Mesenchymal stem cell (in vitro differentiated cells and primary cell): ENCODE measurements around the gene NKTR.

Source experiments
- DNase-seq: peaks from one replicate; pipeline ENCODE4 v3.0.0-alpha.2; 2013
- H2AFZ ChIP-seq: one replicate; pipeline ENCODE4 v1.6.1; 2013; ENCODE audit warnings: low read depth, mild to moderate bottlenecking, control low read depth, inconsistent platforms, low read length, moderate library complexity
- H2AK5ac ChIP-seq: 2 replicates; pipeline ENCODE4 v1.6.1; 2013; ENCODE audit warnings: low read length, moderate library complexity, mild to moderate bottlenecking, inconsistent platforms; ENCODE audit not compliant: severe bottlenecking
- H2BK120ac ChIP-seq: one replicate; pipeline ENCODE4 v1.6.1; 2013; ENCODE audit warnings: low read depth, mild to moderate bottlenecking, inconsistent platforms, low read length, moderate library complexity
- H2BK12ac ChIP-seq, 2 experiments: one replicate each; pipeline ENCODE4 v1.6.1; 2013; ENCODE audit warnings: inconsistent platforms in 2 of 2, low read length in 2 of 2, mild to moderate bottlenecking in 2 of 2, moderate library complexity in 2 of 2, control low read depth in 1 of 2
- H2BK15ac ChIP-seq: one replicate; pipeline ENCODE4 v1.6.1; 2013; ENCODE audit warnings: mild to moderate bottlenecking, low read depth, inconsistent platforms; ENCODE audit not compliant: poor library complexity, severe bottlenecking
- H2BK5ac ChIP-seq: 2 replicates; pipeline ENCODE4 v1.6.1; 2013; ENCODE audit warnings: low read depth, mild to moderate bottlenecking, low read length, control low read depth, inconsistent platforms; ENCODE audit not compliant: poor library complexity, severe bottlenecking
- H3K14ac ChIP-seq, 2 experiments: one replicate each; pipeline ENCODE4 v1.6.1; 2013; ENCODE audit warnings: inconsistent platforms in 2 of 2, low read length in 2 of 2, control low read depth in 1 of 2, mild to moderate bottlenecking in 1 of 2, moderate library complexity in 1 of 2
- H3K18ac ChIP-seq, 2 experiments: one replicate each; pipeline ENCODE4 v1.6.1; 2013; ENCODE audit warnings: inconsistent platforms in 2 of 2, low read length in 2 of 2, control low read depth in 1 of 2, low read depth in 1 of 2, mild to moderate bottlenecking in 1 of 2
- H3K23ac ChIP-seq, 2 experiments: one replicate each; pipeline ENCODE4 v1.6.1; 2013; ENCODE audit warnings: inconsistent platforms in 2 of 2, low read length in 2 of 2, mild to moderate bottlenecking in 2 of 2, moderate library complexity in 2 of 2, control low read depth in 1 of 2
- H3K27ac ChIP-seq: 2 replicates; pipeline ENCODE4 v1.5.1; 2013; ENCODE audit warnings: mild to moderate bottlenecking, moderate library complexity, low read length, control low read depth, inconsistent platforms; ENCODE audit not compliant: poor library complexity, severe bottlenecking
- H3K27me3 ChIP-seq, 2 experiments: 2 replicates each; pipeline versions ENCODE4 v1.6.1 to v1.7.0; 2013; ENCODE audit warnings: low read length in 2 of 2, mild to moderate bottlenecking in 2 of 2, moderate library complexity in 2 of 2, control low read depth in 1 of 2, inconsistent platforms in 1 of 2; ENCODE audit not compliant: control insufficient read depth in 1 of 2, insufficient read depth in 1 of 2
- H3K36me3 ChIP-seq, 2 experiments: 2 replicates each; pipeline versions ENCODE4 v1.6.1 to v1.7.0; 2013; ENCODE audit warnings: low read length in 2 of 2, control low read depth in 1 of 2, inconsistent platforms in 1 of 2, low read depth in 1 of 2, mild to moderate bottlenecking in 1 of 2; ENCODE audit not compliant: insufficient read depth in 2 of 2, control insufficient read depth in 1 of 2
- H3K4ac ChIP-seq, 2 experiments: one replicate each; pipeline ENCODE4 v1.6.1; 2013; ENCODE audit warnings: inconsistent platforms in 2 of 2, low read length in 2 of 2, mild to moderate bottlenecking in 2 of 2, moderate library complexity in 2 of 2, control low read depth in 1 of 2, low read depth in 1 of 2
- H3K4me1 ChIP-seq: 2 replicates; pipeline ENCODE4 v1.6.1; 2013; ENCODE audit warnings: low read depth, low read length, control low read depth; ENCODE audit not compliant: control insufficient read depth, insufficient read depth
- H3K4me2 ChIP-seq: 2 replicates; pipeline ENCODE4 v1.6.1; 2013; ENCODE audit warnings: low read length, mild to moderate bottlenecking, inconsistent platforms; ENCODE audit not compliant: poor library complexity, severe bottlenecking
- H3K4me3 ChIP-seq, 2 experiments: 2 replicates each; pipeline versions ENCODE4 v1.5.1 to v1.7.0; 2013; ENCODE audit warnings: low read length in 2 of 2, mild to moderate bottlenecking in 2 of 2, control low read depth in 1 of 2, low read depth in 1 of 2; ENCODE audit not compliant: insufficient read depth in 1 of 2
- H3K79me1 ChIP-seq: replicated peaks from 2 replicates; pipeline ENCODE4 v1.6.1; 2013; ENCODE audit warnings: mild to moderate bottlenecking, control low read depth, low read length, inconsistent platforms; ENCODE audit not compliant: poor library complexity, severe bottlenecking
- H3K9ac ChIP-seq: 2 replicates; pipeline ENCODE4 v1.7.0; 2013; ENCODE audit warnings: mild to moderate bottlenecking, low read length, moderate library complexity
- H3K9me3 ChIP-seq: 2 replicates; pipeline ENCODE4 v1.7.0; 2013; ENCODE audit warnings: mild to moderate bottlenecking, low read length; ENCODE audit not compliant: control insufficient read depth
- H4K8ac ChIP-seq: one replicate; pipeline ENCODE4 v1.6.1; 2013; ENCODE audit warnings: inconsistent platforms, mild to moderate bottlenecking, low read length, moderate library complexity
- H4K91ac ChIP-seq: one replicate; pipeline ENCODE4 v1.6.1; 2013; ENCODE audit warnings: mild to moderate bottlenecking, low read length, inconsistent platforms
- WGBS: methylation state at CpG from one replicate; pipeline ENCODE4 v1.1.7; 2013; ENCODE audit warnings: mixed read lengths; 5-methylcytosine and 5-hydroxymethylcytosine counted together

NKTR gene

DNA sequence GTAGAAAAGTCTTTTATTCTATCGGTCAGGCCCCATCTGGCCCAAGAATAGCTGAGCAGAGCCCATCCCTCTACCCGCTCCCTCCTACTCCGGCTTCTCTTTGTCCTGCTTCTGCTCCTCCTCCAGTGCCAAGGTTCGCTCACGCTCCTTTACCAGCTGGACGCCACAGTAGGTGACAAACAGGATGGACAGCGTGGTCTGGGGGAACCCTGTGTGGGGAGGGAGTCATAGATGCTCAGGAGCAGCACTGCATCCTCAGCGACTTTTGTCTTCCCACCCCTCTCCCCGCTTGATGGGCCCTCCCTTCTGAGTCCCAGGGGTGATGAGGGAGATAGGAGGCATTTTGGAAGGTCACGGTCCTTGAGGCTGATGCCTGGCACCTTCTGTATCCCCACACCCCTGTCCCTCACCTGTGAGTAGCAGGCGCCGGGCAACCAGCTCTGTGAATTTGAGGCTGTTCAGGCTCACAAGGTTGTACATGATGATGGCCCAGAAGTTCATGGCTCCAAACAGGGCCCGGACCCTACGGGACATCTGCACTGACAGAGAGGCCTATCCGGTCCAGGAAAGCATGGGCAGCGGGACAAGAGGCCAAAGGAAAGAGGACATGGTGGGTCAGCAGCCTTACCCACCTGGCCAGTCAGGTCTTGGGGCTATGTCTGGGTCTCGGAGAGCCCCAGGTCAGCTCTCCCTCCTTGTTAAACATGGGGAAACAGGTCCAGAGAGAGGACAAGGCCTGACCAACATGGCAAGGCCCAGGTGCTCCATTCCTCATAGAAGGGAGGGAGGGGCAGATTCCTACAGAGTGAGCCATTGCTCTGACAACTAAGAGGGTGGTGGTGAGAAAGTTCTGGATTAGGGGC lies 92.4 kb downstream of the NKTR start:
- H3K14ac ChIP-seq, result no peak overlapping the region
- H3K4me1 ChIP-seq, result no peaks in the 10 kb centered on the region
- no peak overlapping the region for H2BK5ac ChIP-seq
- no peak overlapping the region for H3K18ac ChIP-seq
- H3K4ac ChIP-seq, result no peak overlapping the region
- WGBS, result 89% methylated on average over 16 of the region's 17 CpGs
- H2BK15ac ChIP-seq, result no peak overlapping the region
- DNase-seq, result no peak
- H4K91ac ChIP-seq, result no peak overlapping the region
- H3K9ac ChIP-seq, result no peak overlapping the region
- no peak overlapping the region for H4K8ac ChIP-seq
- no peak overlapping the region for H2BK120ac ChIP-seq
- H3K9me3 ChIP-seq, result no peaks in the 10 kb centered on the region
- H3K79me1 ChIP-seq, result no peaks in the 10 kb centered on the region
- H2BK12ac ChIP-seq, result no peak overlapping the region
- no peak overlapping the region for H2AK5ac ChIP-seq
- no peak overlapping the region for H3K23ac ChIP-seq
- H3K36me3 ChIP-seq, result no peaks in the 10 kb centered on the region
- H3K4me2 ChIP-seq, result no peak overlapping the region
- H3K27ac ChIP-seq, result no peak overlapping the region
- no peak overlapping the region for H2AFZ ChIP-seq
- no peak overlapping the region for H3K4me3 ChIP-seq
- peaks cover 52 to 65% of the 10 kb centered on the region in 2 experiments for H3K27me3 ChIP-seq

DNA sequence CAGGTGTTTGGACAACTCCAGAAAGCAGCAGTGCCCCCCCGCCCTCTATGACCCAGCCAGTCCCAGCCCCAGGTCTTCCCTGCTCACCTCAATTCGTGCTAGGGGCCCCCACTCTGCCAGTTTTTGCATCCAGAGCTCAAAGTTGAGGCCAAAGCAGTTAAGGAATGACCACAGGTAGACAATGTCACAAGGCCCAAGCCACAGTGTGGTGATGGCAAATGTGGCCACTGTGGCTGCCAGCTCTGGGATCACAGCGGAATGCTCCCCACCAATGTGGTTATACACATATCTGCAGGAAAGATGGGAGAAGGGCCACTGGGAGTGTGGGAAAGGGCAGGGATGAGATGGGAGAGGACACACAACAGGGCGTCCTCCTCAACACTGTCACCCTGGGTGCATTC lies 93.0 kb downstream of the NKTR start:
- H3K27ac ChIP-seq, result no peak overlapping the region
- H3K14ac ChIP-seq, result peak overlapping the region in 1 of 2 experiments; percentile 21
- no peak for DNase-seq
- no peak overlapping the region for H2BK15ac ChIP-seq
- no peak overlapping the region for H3K9ac ChIP-seq
- no peak overlapping the region for H3K4ac ChIP-seq
- H3K18ac ChIP-seq, result no peak overlapping the region
- H4K8ac ChIP-seq, result no peak overlapping the region
- H3K4me3 ChIP-seq, result no peak overlapping the region
- H2BK120ac ChIP-seq, result no peak overlapping the region
- H2AK5ac ChIP-seq, result no peak overlapping the region
- 76% methylated on average over 4 of the region's 4 CpGs for WGBS
- H2BK5ac ChIP-seq, result no peak overlapping the region
- H4K91ac ChIP-seq, result no peak overlapping the region
- no peaks in the 10 kb centered on the region for H3K36me3 ChIP-seq
- no peaks in the 10 kb centered on the region for H3K4me1 ChIP-seq
- no peaks in the 10 kb centered on the region for H3K79me1 ChIP-seq
- no peak overlapping the region for H3K4me2 ChIP-seq
- H3K9me3 ChIP-seq, result no peaks in the 10 kb centered on the region
- no peak overlapping the region for H2AFZ ChIP-seq
- no peak overlapping the region for H2BK12ac ChIP-seq
- peaks cover 52 to 70% of the 10 kb centered on the region in 2 experiments for H3K27me3 ChIP-seq
- no peak overlapping the region for H3K23ac ChIP-seq

DNA sequence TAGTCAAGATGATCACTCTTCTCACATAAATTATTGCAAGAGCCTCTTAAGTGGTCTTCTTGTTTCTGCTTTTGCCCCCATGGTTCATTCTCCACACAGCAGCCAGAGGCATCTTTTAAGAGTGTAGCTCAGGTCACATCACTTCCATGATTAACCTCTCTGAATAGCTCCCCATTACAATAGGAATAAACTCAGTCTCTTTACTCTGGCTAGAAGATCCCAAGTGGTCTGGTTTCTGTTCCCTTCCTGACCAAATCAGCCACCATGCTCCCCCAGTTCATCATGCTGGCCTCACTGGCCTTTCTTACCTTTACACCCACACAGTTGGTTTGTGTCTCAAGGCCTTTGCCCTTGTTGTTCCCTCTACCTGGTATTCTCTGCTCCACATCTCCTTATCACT lies 93.9 kb downstream of the NKTR start:
- H2AK5ac ChIP-seq, result no peak overlapping the region
- no peak overlapping the region for H4K8ac ChIP-seq
- no peak overlapping the region for H2BK5ac ChIP-seq
- H3K4me3 ChIP-seq, result no peak overlapping the region
- no peak overlapping the region for H4K91ac ChIP-seq
- no peak overlapping the region for H3K18ac ChIP-seq
- no peaks in the 10 kb centered on the region for H3K4me1 ChIP-seq
- H3K27me3 ChIP-seq, result peaks cover 52 to 68% of the 10 kb centered on the region in 2 experiments
- H3K4ac ChIP-seq, result no peak overlapping the region
- no peaks in the 10 kb centered on the region for H3K36me3 ChIP-seq
- no peak overlapping the region for H3K14ac ChIP-seq
- no peak for DNase-seq
- no peaks in the 10 kb centered on the region for H3K79me1 ChIP-seq
- H3K4me2 ChIP-seq, result no peak overlapping the region
- H3K27ac ChIP-seq, result no peak overlapping the region
- H3K9me3 ChIP-seq, result no peaks in the 10 kb centered on the region
- no peak overlapping the region for H3K23ac ChIP-seq
- H2AFZ ChIP-seq, result no peak overlapping the region
- H2BK12ac ChIP-seq, result no peak overlapping the region
- H2BK15ac ChIP-seq, result no peak overlapping the region
- H3K9ac ChIP-seq, result no peak overlapping the region
- H2BK120ac ChIP-seq, result no peak overlapping the region

DNA sequence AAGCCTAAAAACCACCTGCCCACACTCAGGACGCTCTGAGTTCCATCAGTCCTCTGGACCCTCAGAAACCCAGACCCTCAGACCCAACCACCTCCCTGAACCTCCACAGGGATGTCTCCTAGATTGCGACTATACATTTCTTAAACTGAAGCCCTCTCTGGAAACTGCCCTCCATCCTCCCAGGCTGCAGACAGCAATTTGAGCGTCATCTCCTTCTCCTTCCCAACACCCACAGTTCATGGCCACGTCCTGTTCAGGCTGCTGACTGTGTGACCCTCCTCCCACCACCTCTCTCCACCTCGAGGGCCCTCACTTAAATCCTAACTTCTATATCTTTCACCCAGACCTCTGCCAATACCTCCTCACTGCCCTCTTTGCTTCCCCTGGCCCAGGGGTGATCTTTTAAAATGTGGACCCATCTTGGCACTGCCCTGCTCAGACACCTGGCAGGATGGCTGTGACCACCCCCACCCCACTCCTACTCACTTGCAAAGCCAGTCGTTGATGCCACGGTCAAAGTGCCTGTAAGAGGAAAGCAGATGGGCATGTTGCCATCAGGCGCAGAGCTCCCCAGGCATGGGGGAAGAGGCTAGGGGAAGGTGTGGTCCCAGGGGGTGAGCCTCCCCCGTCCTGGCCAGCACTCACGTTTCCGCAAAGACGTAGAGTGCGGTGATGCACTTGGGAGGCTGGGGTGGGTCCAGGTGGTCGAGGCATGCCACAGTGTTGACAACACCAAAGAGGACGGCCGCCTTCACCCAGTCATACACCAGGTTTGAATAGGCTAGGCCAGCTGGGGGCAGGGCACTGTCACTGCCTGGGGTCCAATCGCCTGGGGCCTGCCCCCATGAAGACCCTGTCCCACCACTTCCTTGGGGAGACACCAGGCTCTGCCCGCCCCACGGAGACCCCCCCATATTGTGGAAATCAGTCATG lies 96.1 kb downstream of the NKTR start:
- no peak overlapping the region for H3K9ac ChIP-seq
- H4K91ac ChIP-seq, result no peak overlapping the region
- H3K4me3 ChIP-seq, result no peak overlapping the region
- H4K8ac ChIP-seq, result no peak overlapping the region
- H3K14ac ChIP-seq, result no peak overlapping the region
- no peak overlapping the region for H2BK5ac ChIP-seq
- H2BK15ac ChIP-seq, result no peak overlapping the region
- H2BK120ac ChIP-seq, result no peak overlapping the region
- no peak overlapping the region for H2AFZ ChIP-seq
- no peak overlapping the region for H3K4me2 ChIP-seq
- no peaks in the 10 kb centered on the region for H3K9me3 ChIP-seq
- H2BK12ac ChIP-seq, result no peak overlapping the region
- no peak overlapping the region for H2AK5ac ChIP-seq
- no peaks in the 10 kb centered on the region for H3K79me1 ChIP-seq
- H3K4ac ChIP-seq, result no peak overlapping the region
- no peak for DNase-seq
- H3K4me1 ChIP-seq, result peaks cover 4% of the 10 kb centered on the region
- 71% methylated on average over 19 of the region's 19 CpGs for WGBS
- H3K27me3 ChIP-seq, result peaks cover 33 to 68% of the 10 kb centered on the region in 2 experiments
- no peak overlapping the region for H3K18ac ChIP-seq
- H3K27ac ChIP-seq, result no peak overlapping the region
- no peaks in the 10 kb centered on the region for H3K36me3 ChIP-seq
- H3K23ac ChIP-seq, result no peak overlapping the region
